HG02870 (cell line): ENCODE results near the gene CD28.

Experiments used
- ATAC-seq: cut with Tn5 transposase; IDR thresholded peaks from one replicate; pipeline ENCODE4 v1.9.1; 2021; ENCODE audit warnings: mild to moderate bottlenecking, moderate library complexity; ENCODE audit not compliant: unreplicated experiment

CD28 gene

GRCh38 chr2:203706403-203706802, at the start of gene CD28:
TSS of gene CD28 (plus strand) at chr2:203706639. CDS start at chr2:203706697, 58 bp downstream.
- peak; percentile 98 for ATAC-seq

- ATAC-seq: peak; percentile 70
These were observed 46.9 kb upstream of the CD28 start for GRCh38 chr2:203659331-203660049.

- ATAC-seq: no peak
These were observed 46.0 kb upstream of the CD28 start for GRCh38 chr2:203660465-203660864.

- no peak for ATAC-seq
These were observed 45.0 kb upstream of the CD28 start for GRCh38 chr2:203661279-203661908.

DNA sequence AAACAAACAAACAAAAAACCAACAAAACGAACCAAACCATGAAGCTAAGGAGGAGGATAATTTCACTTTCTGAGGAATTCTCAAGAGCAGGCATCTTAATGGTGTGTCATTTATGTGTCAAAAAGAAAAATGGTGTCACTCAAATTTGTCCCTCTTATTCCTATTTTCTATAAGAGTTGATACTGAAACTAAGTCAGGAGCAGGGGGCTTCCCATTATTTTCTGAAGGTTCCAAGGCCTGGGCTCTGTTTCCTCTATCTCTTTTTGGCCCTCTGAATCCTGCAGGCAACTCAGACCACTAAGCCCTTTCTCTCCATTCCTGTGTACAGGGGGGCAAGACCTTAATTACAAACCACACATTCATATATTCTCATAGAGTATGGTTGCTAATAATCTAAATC, 44.0 kb upstream of the CD28 start:
- ATAC-seq: no peak

DNA sequence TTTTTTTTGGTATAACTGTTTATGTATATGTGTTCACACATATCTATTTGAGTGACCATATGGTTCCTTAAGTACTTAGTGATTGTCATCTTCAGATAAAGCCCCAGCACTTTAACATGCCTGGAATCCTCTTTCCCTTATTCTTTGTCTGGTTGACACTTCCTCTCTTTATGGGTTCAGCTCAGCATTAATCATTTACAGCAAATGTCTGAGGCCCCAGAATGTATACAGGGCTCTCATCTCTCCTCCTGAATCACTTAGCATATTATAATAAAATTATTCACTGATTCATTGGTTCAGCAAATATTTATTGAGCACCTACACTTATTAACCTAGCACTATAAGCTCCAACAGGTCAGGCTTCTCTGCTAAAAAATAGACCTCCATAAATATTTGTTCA, 43.5 kb upstream of the CD28 start:
- no peak for ATAC-seq

- no peak for ATAC-seq
These were observed 42.2 kb upstream of the CD28 start for GRCh38 chr2:203664029-203664755.

DNA sequence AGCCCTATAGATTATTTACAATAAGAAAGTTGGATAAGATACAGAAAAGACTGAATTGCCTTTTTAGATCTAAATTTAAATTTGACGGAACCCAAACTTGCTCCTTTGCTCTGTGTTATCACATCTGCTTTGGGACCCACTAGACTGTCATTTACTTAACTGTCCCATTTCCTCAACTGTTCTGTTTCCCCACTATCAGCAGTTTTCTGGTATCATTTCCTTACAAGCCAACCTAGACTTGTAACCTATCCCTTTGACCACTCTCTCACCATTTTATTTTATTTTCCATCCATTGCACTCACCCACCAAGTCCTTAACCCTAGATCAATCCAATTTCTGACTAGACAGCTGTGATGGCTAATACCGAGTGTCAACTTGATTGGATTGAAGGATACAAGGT, 38.6 kb upstream of the CD28 start:
- ATAC-seq: no peak

DNA sequence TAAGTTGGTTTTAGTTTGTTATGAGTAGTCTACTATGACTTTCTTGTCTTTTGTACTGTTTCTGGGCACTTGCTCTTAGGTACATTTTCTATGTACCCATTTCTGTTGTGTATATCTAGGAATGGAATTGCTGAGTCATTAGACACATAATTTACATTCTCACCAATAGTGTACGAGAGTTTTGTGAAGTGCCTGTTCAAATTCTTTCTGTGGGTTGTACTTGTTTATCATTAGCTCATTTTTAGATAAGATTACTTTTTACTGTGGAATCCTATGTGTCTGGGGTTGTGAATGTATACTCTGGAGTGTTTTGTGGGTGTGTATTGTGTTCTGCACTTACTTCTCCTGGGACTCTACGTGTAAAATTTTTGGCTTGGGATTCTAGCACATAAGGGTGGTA, 36.6 kb upstream of the CD28 start:
- ATAC-seq: no peak

GRCh38 chr2:203670939-203671338, 35.5 kb upstream of the CD28 start:
- ATAC-seq: no peak

DNA sequence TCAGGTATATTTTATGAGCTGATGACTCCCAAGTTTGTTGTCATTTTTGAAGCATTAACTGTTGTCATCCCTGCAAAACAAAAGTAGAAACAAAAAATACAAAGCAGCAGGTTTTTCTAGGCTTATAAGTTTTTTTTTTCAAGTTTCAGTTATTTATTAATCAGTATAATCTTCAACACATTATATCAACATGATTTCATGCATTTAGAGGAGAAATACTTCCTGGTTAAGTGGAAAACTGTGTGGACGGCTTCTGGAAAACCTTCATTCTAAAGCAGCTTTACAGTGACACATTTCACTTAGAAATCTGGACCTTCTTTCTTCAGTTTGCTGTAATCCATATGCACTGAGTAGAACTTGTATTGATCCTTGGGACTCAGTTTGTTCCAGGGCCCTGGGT, 34.6 kb upstream of the CD28 start:
- no peak for ATAC-seq

DNA sequence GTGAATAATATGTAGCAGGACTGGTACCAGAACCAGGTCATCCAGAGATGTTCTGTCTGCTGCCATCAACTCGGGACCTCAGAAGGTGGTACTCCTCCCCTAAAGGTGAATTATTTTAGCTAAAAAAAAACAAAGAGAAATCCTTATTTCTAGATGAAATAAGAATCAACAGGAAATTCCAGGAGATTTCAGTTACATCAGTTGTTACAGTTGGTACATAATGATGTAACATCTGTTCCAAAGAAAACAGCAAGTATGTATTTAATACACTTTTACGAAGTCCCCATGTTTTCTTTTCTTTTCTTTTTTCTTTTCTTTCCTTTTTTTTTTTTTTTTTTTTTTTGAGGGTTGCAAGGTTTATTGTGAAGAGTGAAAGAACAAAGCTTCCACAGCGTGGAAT, 33.6 kb upstream of the CD28 start:
- ATAC-seq: no peak

GRCh38 chr2:203673933-203674332, 32.5 kb upstream of the CD28 start:
- ATAC-seq: peak; percentile 98

GRCh38 chr2:203675086-203675485, 31.4 kb upstream of the CD28 start:
- ATAC-seq: no peak

DNA sequence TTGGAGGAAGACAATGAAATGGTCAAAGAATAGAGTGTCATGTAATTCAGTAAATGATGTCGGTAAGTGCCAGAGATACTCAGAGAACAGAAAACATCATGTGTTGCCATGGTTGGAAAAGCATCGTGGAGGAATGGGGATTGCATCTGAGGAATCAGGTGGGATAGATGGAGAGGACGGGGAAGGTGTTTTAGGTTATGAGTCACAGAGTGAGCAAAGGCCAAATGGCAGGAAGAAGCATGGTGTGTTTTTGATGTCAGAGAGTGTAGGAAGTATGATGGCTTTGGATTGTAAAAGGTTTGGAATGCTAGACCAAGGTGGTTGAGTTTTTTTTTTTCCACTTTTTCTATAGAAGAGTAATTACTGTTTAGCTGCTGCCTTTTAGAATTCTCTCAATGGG, 27.5 kb upstream of the CD28 start:
- ATAC-seq: no peak

- no peak for ATAC-seq
These were observed 27.0 kb upstream of the CD28 start for GRCh38 chr2:203679401-203679800.

DNA sequence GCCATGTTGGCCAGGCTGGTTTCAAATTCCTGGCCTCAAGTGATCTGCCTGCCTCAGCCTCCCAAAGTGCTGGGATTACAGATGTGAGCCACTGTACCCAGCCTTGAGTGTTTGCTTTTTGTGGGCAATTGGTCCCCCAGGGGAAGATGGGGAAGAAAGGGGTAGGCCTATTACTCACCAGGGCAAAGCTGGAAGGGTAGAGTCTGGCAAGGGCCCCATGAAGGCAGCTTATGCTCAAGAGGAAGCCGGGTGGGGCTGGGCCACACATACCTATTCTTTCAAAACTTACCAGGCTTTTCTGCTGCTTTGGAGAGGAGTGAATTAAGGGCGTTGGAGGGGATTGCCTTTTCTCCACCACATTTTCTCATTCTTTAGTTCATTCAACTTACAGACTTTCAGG, 24.5 kb upstream of the CD28 start:
- ATAC-seq: no peak

GRCh38 chr2:203682688-203683130, 23.7 kb upstream of the CD28 start:
- ATAC-seq: no peak

DNA sequence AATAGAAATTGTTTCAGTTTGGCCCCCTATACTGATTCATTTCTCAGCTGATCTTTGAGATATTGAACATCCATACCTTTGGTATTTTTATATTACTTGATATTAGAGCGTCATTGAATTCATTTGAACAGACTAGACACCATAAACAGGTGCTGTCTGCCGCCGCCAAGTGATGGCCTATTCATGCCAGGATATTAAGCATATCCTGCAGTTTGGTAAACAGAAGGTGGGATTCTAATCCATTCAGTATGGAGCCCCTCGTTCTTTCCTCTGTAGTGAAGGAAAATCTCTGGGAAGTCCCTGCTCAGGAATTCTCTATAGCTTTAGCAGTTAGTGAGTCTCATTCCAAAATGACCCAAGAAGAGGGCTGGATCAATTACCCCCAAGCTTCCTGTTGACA, 23.0 kb upstream of the CD28 start:
- no peak for ATAC-seq

- peak; percentile 93 for ATAC-seq
These were observed 22.4 kb upstream of the CD28 start for GRCh38 chr2:203683932-203684556.

DNA sequence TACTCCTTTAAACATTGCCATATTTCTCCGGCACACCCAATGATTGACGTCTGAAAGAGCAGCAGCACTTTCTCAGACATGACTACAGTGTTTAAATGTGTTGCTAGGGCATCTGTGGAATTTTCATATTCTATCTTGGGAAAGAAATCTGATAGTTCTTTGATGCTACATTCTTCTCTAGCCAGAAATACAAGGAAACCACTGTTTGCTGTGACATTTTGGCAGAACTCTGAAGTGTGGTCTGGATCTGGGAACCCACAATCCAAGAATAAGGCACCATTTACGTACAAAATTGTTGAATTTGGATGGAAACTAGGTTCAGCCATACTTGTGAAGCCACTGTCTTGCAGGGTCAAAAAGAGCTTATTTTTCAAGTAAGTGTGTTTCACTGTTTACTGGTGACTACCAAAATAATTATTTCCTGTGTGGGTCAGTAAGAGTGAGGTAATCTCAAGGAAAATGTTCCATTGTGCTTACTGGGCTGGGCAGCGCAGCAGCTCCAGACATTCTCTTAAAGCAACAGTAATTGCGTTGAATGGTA, 21.3 kb upstream of the CD28 start:
- ATAC-seq: no peak
